Germinal center (tissue), 1 donor: ENCODE data around the gene EFCAB6.
"Not testable (repeated sequence)": the region's sequence is repeated elsewhere in the genome, so short reads cannot be mapped to it uniquely, and the experiment has no call there.

Source experiments
- DNase-seq: peaks from one replicate; pipeline ENCODE4 v3.0.0; 2012; ENCODE audit warnings: mixed read lengths, low spot score

The EFCAB6 gene

GRCh38 chr22:43706151-43706550 lies 106.0 kb downstream of the EFCAB6 start:
- DNase-seq, result no peak

- no peak for DNase-seq
Measured at GRCh38 chr22:43704051-43704450, 108.1 kb downstream of the EFCAB6 start.

GRCh38 chr22:43698403-43698802 lies 113.7 kb downstream of the EFCAB6 start:
- DNase-seq, result no peak

- no peak for DNase-seq
Measured at GRCh38 chr22:43697894-43698293, 114.2 kb downstream of the EFCAB6 start.

GRCh38 chr22:43693249-43693648 lies 118.9 kb downstream of the EFCAB6 start:
- DNase-seq, result no peak

GRCh38 chr22:43689356-43689755 lies 122.7 kb downstream of the EFCAB6 start:
- no peak for DNase-seq

- DNase-seq, result no peak
Measured at GRCh38 chr22:43682851-43683250, 129.3 kb downstream of the EFCAB6 start.

- DNase-seq, result no peak
Measured at GRCh38 chr22:43681731-43682360, 130.3 kb downstream of the EFCAB6 start.

GRCh38 chr22:43670513-43670912 lies 141.6 kb downstream of the EFCAB6 start:
- DNase-seq, result no peak

- DNase-seq, result no peak
Measured at GRCh38 chr22:43669190-43669589, 142.9 kb downstream of the EFCAB6 start.

GRCh38 chr22:43667656-43668055 lies 144.4 kb downstream of the EFCAB6 start:
- no peak for DNase-seq

- no peak for DNase-seq
Measured at GRCh38 chr22:43666457-43666856, 145.6 kb downstream of the EFCAB6 start.

GRCh38 chr22:43658823-43659222 lies 153.3 kb downstream of the EFCAB6 start:
- no peak for DNase-seq

- DNase-seq, result not testable (repeated sequence)
Measured at GRCh38 chr22:43656581-43656980, 155.5 kb downstream of the EFCAB6 start.

- DNase-seq, result no peak
Measured at GRCh38 chr22:43654271-43654670, 157.8 kb downstream of the EFCAB6 start.

GRCh38 chr22:43652845-43653244 lies 159.3 kb downstream of the EFCAB6 start:
- DNase-seq, result no peak

GRCh38 chr22:43643387-43643786 lies 168.7 kb downstream of the EFCAB6 start:
- no peak for DNase-seq

- no peak for DNase-seq
Measured at GRCh38 chr22:43642319-43643206, 169.5 kb downstream of the EFCAB6 start.

GRCh38 chr22:43639228-43639948 lies 172.7 kb downstream of the EFCAB6 start:
- no peak for DNase-seq

- no peak for DNase-seq
Measured at GRCh38 chr22:43637275-43638260, 174.5 kb downstream of the EFCAB6 start.

GRCh38 chr22:43636086-43636485 lies 176.0 kb downstream of the EFCAB6 start:
- no peak for DNase-seq

GRCh38 chr22:43635101-43635500 lies 177.0 kb downstream of the EFCAB6 start:
- no peak for DNase-seq
